ENCODE data around the gene KCNT2. TPM values are rescaled to one million over a fixed set of nuclear protein-coding genes. Genes with fewer than 3 reads are reported as not detected.
A peak's percentile ranks its signal among the peaks of the same experiment; 100 is the strongest.
"Not testable (repeated sequence)": the region's sequence is repeated elsewhere in the genome, so short reads cannot be mapped to it uniquely, and the experiment has no call there.

The KCNT2 gene
- not detected for polyA plus RNA-seq (ENCODE audit: low read depth in 6 of 6)

DNA sequence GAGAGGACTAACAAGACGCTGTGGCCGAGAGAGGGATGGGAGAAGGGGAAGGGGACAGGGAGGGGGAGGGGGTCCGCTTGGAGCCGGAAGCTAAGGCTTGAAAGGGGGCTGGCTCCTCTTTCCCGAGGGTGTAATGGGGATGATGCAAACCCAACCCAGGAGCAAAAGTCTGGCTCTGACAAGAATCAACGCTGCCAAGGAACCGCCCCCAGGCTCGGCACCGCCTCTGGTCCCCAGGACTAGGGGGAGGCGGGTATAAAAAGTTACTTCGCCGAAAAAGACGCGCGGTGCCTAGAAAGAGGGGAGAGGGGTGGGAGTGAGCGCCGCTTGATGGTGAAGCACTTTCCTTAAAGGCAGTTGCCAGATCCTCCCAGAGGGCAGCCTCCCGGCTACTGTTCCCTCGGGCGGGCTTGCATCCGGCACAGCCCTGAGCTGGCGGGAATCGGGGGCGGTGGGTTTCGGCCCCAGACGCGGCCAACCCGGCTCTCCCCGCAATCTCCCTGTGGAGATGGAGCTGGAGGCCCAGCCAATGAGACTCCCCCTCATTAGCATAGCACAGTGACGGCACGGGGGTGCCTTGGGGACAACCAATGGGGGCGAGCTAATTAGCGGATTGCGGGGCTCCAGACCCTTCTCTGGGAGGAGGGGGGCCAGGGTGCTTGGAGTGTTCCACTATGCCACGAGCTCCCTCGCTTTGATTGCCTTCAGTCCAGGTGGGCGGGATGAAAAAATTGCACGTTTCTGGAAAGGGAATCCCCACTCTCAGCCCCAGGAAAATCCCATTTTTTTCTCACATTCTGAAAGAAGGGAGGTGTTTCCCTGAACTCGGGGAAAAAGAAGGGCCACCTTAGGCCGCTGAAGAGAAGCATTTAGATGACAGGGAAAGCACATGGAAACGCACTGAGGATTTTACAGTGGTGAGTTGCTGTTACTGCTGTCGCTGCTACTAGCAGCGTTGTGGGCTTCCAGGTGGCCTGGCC is at the start of gene KCNT2:
KCNT2 (minus strand) TSS at position 51 of the 980 bp plus-strand sequence. CDS start 131 bp downstream, outside the sequence.
- Mint-ChIP-seq H3K36me3 (no peaks in the 10 kb centered on the region), H3K4me3 (peak within 1 kb of the TSS in 4 of 8 donors; percentile 35 to 79 (median 48)), H3K27me3 (peaks cover 39 to 45% (median 41%) of the 10 kb centered on the region in 3 donors), H3K27ac (peak within 1 kb of the TSS in 1 of 6 donors; percentile 46), H3K4me1 (peaks cover 4 to 7% (median 5%) of the 10 kb centered on the region in 3 donors), H3K9me3 (peaks cover 0 to 6% (median 0%) of the 10 kb centered on the region in 7 donors)
- no peak for DNase-seq
- ATAC-seq (ENCODE audit: low read depth in 2 of 2), result no peak

DNA sequence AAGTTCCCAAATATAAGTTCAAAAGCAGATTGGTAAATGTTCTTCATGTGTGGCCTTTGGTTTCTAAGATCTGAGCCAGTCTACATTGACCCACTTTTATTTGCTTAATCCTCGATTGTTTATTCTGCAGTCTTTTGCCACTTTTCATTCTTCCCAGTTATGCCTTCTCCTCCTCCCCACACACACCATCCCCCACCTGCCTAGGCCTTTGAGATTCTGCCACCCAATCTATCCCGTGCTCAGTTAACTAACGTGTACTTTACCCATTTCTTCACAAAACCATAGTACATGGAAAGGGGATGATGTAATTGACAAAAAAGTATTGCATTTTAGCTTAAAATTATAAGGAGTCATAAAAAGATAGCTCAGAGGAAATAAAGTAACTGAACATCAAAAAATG is 47.3 kb upstream of the KCNT2 start:
- DNase-seq (no peak), ATAC-seq (ENCODE audit: low read depth in 2 of 2) (no peak)
- H3K36me3 Mint-ChIP-seq, result no peaks in the 10 kb centered on the region
- H3K4me3 Mint-ChIP-seq, result no peak overlapping the region
- H3K4me1 Mint-ChIP-seq, result no peaks in the 10 kb centered on the region
- H3K27me3 Mint-ChIP-seq, result no peaks in the 10 kb centered on the region
- no peaks in the 10 kb centered on the region for H3K9me3 Mint-ChIP-seq
- H3K27ac Mint-ChIP-seq, result no peak overlapping the region

DNA sequence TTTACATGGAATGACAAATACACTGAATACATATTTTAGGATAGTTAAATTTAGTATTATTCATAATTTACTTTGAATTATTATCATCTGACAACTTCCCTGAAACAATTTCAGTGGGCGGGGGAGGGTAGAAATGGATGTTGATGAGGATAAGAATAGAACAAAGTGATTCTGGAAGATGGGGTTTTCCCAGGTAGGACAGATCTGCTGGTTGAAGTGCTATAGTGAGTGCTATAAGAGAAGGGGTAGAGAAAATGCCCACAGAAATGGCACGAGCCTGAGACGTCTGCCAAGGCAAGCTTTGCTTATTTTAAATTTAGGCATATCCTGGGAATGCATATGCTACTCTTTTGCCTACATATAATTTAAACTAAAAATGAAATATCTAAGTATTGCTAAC is 46.8 kb upstream of the KCNT2 start:
- H3K36me3 Mint-ChIP-seq, result no peaks in the 10 kb centered on the region
- no peaks in the 10 kb centered on the region for H3K4me1 Mint-ChIP-seq
- H3K27ac Mint-ChIP-seq, result no peak overlapping the region
- no peak overlapping the region for H3K4me3 Mint-ChIP-seq
- no peaks in the 10 kb centered on the region for H3K27me3 Mint-ChIP-seq
- ATAC-seq (ENCODE audit: low read depth in 2 of 2) (no peak), DNase-seq (no peak)
- H3K9me3 Mint-ChIP-seq, result no peaks in the 10 kb centered on the region

DNA sequence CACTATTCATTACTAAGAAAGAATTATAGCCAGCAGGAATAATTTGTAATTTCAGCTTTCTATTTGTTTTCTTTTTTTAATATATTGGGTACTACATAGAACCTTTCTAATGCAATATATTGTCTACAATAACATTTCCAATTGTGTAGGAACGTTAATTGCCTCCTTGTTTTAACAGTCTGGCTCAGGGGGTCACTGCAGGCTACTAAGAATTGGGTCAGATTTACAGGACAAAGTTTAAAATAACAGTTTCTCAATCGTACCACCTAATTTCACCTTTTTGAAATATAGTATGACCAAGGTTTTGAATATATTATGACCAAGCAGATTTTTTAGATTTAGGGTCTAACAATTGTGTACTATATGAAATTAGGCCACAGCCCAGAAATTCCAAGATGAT is 46.0 kb upstream of the KCNT2 start:
- no peaks in the 10 kb centered on the region for H3K9me3 Mint-ChIP-seq
- H3K4me3 Mint-ChIP-seq, result no peak overlapping the region
- H3K36me3 Mint-ChIP-seq, result no peaks in the 10 kb centered on the region

DNA sequence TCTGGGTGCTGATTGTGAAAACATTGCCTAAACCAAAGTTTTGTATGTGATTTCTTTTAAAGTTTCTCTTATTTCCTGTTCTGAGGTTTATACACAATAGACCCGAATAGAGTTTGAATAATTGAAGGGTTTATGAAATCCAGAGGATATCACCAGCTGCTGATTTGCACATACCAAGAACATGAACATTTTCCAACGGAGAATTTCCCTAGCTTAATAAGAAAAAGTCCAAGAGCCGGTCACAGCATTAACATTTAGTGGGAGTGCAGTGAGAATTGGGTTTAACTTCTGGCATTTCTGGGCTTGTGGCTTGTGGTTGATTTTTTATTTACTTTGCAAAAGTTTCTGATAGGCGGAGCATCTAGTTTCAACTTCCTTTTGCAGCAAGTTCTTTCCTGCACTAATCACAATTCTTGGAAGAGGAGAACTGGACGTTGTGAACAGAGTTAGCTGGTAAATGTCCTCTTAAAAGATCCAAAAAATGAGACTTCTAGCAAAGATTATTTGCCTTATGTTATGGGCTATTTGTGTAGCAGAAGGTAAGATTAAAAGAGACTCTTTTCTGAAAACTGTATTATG is 43.5 kb upstream of the KCNT2 start, which contains the start of gene CFH:
CFH (plus strand) TSS at position 407 of the 579 bp plus-strand sequence; CDS start at position 482, 75 bp downstream.
- no peaks in the 10 kb centered on the region for H3K4me1 Mint-ChIP-seq
- DNase-seq, result no peak
- no peak within 1 kb of the TSS for H3K27ac Mint-ChIP-seq
- no peak for ATAC-seq (ENCODE audit: low read depth in 2 of 2)
- no peak within 1 kb of the TSS for H3K4me3 Mint-ChIP-seq
- no peaks in the 10 kb centered on the region for H3K36me3 Mint-ChIP-seq
- no peaks in the 10 kb centered on the region for H3K27me3 Mint-ChIP-seq
- H3K9me3 Mint-ChIP-seq, result no peaks in the 10 kb centered on the region

More for the DNA sequence above, 46.0 kb upstream of the KCNT2 start:
- Mint-ChIP-seq H3K27me3 (no peaks in the 10 kb centered on the region), H3K4me1 (no peaks in the 10 kb centered on the region), H3K27ac (no peak overlapping the region)
- no peak for ATAC-seq (ENCODE audit: low read depth in 2 of 2)
- DNase-seq, result no peak

DNA sequence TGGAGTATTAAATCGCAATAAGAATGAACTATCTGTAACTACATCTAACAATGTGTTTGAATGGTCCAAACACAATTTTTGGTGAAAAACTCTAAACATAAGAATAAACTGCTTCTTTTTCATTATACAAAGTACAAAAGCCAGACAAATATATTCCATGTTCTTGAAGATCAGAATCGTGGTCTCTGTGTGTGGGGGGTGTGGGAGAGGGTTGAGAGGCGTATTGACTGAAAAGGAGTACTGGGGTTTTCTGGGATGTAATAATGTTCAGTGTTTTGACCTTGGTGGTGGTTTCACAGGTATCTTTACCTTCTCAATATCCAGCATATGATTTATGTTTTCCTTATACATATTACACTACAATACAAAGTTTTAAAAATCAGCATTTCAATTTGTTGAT is 42.8 kb upstream of the KCNT2 start:
- Mint-ChIP-seq H3K4me1 (no peaks in the 10 kb centered on the region), H3K27ac (no peak overlapping the region), H3K4me3 (no peak overlapping the region), H3K27me3 (no peaks in the 10 kb centered on the region), H3K9me3 (no peaks in the 10 kb centered on the region), H3K36me3 (no peaks in the 10 kb centered on the region)
- ATAC-seq (ENCODE audit: low read depth in 2 of 2), result no peak
- DNase-seq, result no peak

DNA sequence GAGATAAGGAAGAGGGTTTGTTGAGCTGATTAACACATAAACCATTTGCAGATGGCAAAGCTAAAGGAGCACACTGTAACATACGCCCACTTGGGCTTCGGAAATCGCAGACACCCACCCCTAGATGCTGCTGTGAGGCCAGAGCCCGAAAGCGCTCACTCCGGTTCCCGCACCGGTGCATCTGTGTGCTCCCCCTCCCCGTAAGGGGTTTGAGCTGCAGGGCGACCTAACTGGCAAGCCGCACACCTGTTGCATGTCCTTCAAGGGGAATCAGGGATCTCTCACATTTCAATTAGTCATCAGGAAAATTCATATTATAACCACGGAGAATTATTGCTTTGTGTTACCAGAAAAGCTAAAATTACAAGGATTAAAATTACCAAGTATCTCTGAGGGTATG is 42.2 kb upstream of the KCNT2 start:
- Mint-ChIP-seq H3K4me3 (no peak overlapping the region), H3K27me3 (no peaks in the 10 kb centered on the region), H3K9me3 (no peaks in the 10 kb centered on the region), H3K36me3 (no peaks in the 10 kb centered on the region), H3K27ac (no peak overlapping the region), H3K4me1 (no peaks in the 10 kb centered on the region)
- DNase-seq (no peak), ATAC-seq (ENCODE audit: low read depth in 2 of 2) (no peak)

DNA sequence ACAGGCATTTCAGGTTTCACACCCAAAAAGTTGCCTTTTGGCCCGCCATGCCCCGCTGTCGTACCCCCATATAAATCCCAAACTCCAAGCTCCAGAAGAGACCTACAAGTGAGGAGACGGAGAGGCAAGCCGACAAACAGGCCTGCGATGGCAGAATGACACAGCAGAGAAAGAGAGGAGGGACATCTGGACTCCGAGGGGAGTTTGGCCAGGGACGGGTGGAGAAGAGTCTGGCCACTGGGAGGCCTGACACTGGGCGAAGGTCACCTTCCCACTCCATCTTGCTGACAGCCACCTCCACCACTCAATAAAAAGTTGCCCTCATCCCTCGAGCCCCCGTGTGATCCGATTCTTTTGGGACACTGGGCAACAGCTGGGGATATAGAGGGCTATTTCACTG is 41.8 kb upstream of the KCNT2 start:
- ATAC-seq (ENCODE audit: low read depth in 2 of 2), result no peak

DNA sequence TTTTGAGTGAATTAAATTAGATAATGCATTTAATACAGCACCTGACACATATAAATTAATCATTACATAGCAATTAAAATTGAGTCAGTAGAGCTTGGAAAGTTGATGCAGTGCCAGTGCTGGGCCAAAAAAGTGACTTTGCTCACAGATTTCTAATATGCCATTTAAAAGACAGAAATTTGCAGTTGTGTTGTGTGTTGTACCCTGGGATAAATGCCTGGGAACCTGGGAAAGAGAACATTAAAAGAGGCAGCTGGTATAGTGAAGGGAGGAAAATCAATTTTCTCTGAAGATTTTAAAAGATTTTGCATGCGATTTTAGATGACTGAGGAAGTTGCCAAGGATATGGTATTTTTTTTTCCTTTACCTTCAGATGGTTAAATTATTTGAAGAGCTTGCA is 32.7 kb upstream of the KCNT2 start:
- Mint-ChIP-seq H3K4me1 (no peaks in the 10 kb centered on the region), H3K9me3 (no peaks in the 10 kb centered on the region), H3K4me3 (no peak overlapping the region), H3K36me3 (no peaks in the 10 kb centered on the region), H3K27me3 (no peaks in the 10 kb centered on the region), H3K27ac (no peak overlapping the region)
- ATAC-seq (ENCODE audit: low read depth in 2 of 2), result no peak
- DNase-seq, result no peak

More for the DNA sequence above, 41.8 kb upstream of the KCNT2 start:
- H3K4me3 Mint-ChIP-seq, result no peak overlapping the region
- H3K9me3 Mint-ChIP-seq, result no peaks in the 10 kb centered on the region
- H3K4me1 Mint-ChIP-seq, result no peaks in the 10 kb centered on the region
- DNase-seq, result no peak
- no peaks in the 10 kb centered on the region for H3K36me3 Mint-ChIP-seq
- H3K27ac Mint-ChIP-seq, result no peak overlapping the region
- no peaks in the 10 kb centered on the region for H3K27me3 Mint-ChIP-seq

DNA sequence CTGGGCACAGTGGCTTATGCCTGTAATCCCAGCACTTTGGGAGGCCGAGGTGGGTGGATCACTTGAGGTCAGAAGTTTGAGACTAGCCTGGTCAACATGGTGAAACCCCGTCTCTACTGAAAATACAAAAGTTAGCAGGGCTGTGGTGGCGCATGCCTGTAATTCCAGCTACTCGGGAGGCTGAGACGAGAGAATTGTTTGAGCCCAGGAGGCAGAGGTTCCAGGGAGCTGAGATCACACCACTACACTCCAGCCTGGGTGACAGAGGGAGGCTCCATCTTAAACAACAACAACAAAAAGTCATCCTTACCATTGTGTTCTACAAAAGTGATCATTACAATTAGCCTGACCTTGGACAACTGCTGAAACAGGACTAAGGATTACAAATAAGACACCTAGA is 31.1 kb upstream of the KCNT2 start:
- not testable (repeated sequence) for ATAC-seq (ENCODE audit: low read depth in 2 of 2); H3K27me3 Mint-ChIP-seq; H3K36me3 Mint-ChIP-seq; H3K4me1 Mint-ChIP-seq; H3K27ac Mint-ChIP-seq; DNase-seq; H3K9me3 Mint-ChIP-seq; H3K4me3 Mint-ChIP-seq

DNA sequence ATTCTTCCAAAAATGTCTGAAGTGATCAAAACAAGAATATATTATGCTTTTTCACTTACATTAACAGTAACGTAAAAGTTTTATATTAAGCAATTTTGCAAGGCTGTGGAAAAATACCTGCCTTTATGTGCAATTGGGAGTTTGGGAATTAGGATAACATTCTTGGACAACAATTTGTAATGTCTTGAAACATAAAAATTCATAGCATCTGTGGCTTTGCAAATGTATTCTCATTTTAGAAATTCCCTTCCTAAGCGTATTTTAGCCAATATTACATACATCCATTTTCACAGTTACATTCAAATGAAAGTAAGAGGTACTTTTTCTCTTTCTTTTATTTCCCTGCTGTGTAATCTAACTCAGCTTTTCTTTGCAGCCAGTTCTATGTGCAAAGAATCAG is 30.2 kb upstream of the KCNT2 start:
- no peak for DNase-seq
- H3K36me3 Mint-ChIP-seq, result no peaks in the 10 kb centered on the region

DNA sequence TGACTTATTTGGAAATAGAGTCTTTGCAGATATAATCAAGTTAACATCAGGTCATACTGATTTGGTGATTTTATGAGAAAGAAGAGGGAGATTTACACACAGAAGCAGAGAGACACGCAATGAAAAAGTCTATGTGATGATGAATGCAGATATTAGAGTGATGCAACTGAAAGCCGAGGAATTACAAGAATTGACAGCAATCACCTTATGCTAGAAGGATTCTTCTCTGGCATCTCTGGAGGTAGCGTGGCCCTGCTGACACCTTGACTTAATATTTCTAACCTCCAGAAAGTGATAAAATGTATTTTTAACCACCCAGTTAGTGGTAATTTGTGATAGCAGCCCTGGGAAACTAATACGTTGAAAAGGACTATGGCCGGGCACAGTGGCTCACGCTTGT is 29.4 kb upstream of the KCNT2 start:
- Mint-ChIP-seq H3K4me1 (no peaks in the 10 kb centered on the region), H3K36me3 (no peaks in the 10 kb centered on the region), H3K27me3 (no peaks in the 10 kb centered on the region), H3K27ac (no peak overlapping the region), H3K9me3 (no peaks in the 10 kb centered on the region), H3K4me3 (no peak overlapping the region)
- ATAC-seq (ENCODE audit: low read depth in 2 of 2) (no peak), DNase-seq (no peak)

More for the DNA sequence above, 30.2 kb upstream of the KCNT2 start:
- ATAC-seq (ENCODE audit: low read depth in 2 of 2), result no peak
- H3K27ac Mint-ChIP-seq, result no peak overlapping the region
- no peaks in the 10 kb centered on the region for H3K27me3 Mint-ChIP-seq
- H3K4me1 Mint-ChIP-seq, result no peaks in the 10 kb centered on the region
- H3K9me3 Mint-ChIP-seq, result no peaks in the 10 kb centered on the region
- H3K4me3 Mint-ChIP-seq, result no peak overlapping the region

DNA sequence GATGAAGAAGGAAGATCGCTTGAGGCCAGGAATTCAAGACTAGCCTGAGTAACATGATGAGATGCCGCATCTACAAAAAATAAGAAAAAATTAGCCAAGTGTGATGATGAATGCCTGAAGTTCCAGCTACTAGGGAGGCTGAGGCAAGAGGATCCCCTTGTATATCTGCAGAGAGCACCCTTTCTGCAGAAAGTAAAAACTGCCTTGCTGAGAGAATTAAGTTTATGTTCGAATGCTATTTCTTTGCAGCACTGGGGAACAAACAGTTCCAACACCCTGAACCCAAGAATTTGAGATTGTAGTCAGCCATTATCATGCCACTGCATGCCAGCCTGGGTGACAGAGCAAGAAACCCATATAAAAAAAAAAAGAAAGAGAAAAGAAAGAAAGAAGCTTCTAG is 20.6 kb upstream of the KCNT2 start:
- H3K36me3 Mint-ChIP-seq, result no peaks in the 10 kb centered on the region
- peak overlapping the region in 1 of 6 donors; percentile 22 for H3K27ac Mint-ChIP-seq
- ATAC-seq (ENCODE audit: low read depth in 2 of 2), result no peak
- H3K27me3 Mint-ChIP-seq, result no peaks in the 10 kb centered on the region
- no peak overlapping the region for H3K4me3 Mint-ChIP-seq
- H3K9me3 Mint-ChIP-seq, result peaks cover 0 to 24% (median 6%) of the 10 kb centered on the region in 7 donors
- DNase-seq, result no peak
- H3K4me1 Mint-ChIP-seq, result no peaks in the 10 kb centered on the region

DNA sequence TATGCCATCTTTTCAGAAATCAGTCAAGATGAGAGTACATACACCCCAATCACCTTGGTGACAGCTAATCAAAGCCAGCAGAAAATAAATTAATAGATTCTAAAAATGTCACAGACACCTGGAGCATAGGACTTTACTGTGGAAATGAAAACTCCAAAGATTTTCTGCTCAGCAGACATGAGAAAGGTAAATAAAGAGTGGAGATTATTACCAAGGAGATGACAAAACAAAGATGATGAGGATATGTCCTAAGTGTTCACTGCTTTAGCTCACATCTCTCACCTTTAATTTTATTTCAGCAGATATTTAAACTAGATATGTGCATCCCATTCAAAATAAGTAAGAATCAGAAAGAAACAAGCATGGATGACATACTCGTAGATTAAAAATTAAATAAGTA is 14.8 kb upstream of the KCNT2 start:
- ATAC-seq (ENCODE audit: low read depth in 2 of 2) (no peak), DNase-seq (no peak)
- no peaks in the 10 kb centered on the region for H3K36me3 Mint-ChIP-seq
- no peaks in the 10 kb centered on the region for H3K4me1 Mint-ChIP-seq
- H3K4me3 Mint-ChIP-seq, result no peak overlapping the region
- H3K27me3 Mint-ChIP-seq, result no peaks in the 10 kb centered on the region
- H3K27ac Mint-ChIP-seq, result no peak overlapping the region
- H3K9me3 Mint-ChIP-seq, result peaks cover 0 to 9% (median 0%) of the 10 kb centered on the region in 7 donors
